Measurements from ENCODE around the gene MPHOSPH6. TPM values are rescaled to one million over a fixed set of nuclear protein-coding genes. Genes with fewer than 3 reads are reported as not detected.

Gene MPHOSPH6
- total RNA-seq, 2 donors from 2014 or later = 25.5 to 35.8 TPM

DNA sequence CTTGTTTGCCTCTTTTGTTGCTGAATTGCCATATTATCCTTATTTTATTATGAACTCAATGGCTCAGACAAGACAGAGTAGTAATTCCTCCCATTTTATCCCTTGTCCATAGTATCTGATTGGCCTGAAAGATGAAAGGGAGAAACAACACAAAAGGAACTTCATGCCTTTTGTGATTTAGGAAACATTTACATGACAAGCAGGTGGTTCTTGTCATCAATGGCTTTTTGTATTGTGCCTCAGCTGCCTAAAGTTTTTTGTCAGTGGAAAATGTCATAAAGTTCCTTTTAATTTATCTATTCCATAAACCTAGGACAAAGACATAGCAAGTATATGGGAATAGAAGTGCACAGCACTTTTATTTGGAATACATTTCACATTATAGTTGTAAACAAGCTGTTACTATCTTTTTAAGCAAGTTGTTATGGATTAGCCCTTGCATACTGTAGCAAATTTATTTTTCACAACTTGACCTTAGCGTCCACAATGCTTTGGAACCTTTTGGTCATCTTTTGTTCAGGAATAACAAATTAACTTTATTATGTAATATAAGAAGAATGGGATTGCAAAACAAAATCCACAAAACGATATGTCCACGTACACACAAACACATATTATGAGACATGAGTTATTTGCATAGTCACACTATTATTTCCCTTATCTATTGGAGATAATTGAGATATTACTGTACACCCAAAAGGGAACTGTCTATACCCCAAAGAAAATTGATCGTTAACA lies 12.4 kb upstream of the MPHOSPH6 start:
- DNase-seq (ENCODE audit: low spot score in 2 of 2) (no peak), ATAC-seq (no peak)
- Mint-ChIP-seq H3K36me3 (no peaks in the 10 kb centered on the region), H3K27ac (no peak overlapping the region), H3K9me3 (no peaks in the 10 kb centered on the region)

DNA sequence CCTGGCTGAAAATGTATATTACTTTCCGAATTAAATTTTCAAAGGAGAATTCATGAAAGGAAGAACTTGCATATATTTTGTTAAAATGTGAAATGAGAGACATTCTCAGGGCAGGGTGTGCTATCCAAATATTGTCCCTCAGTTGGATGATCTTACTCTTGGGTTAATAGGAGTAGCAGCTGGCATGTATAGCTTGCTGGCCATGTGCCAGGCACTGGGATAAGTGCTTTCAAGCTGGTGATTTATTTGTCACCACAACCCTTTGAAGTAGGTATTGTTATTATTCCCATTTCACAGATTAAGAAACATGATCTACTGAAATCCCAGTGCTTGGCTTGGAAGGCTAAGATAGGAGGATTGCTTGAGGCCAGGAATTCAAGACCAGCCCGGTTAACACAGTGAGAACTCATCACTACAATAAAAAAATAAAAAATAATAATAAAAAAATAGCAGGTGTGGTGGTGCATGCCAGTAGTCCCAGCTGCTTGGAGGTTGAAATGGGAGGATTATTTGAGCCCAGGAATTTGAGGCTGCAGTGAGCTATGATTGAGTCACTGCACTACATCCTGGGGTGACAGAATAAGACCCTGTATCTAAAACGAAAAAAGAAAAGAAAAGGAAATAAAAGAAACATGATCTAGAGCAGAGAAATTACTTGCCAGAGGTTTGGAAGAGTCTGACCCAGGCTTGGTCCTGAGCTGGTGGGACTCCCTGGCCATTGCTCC lies 11.6 kb upstream of the MPHOSPH6 start:
- DNase-seq (ENCODE audit: low spot score in 2 of 2) = no peak
- Mint-ChIP-seq H3K36me3 (no peaks in the 10 kb centered on the region), H3K27ac (no peak overlapping the region), H3K9me3 (no peaks in the 10 kb centered on the region)
- no peak for ATAC-seq

DNA sequence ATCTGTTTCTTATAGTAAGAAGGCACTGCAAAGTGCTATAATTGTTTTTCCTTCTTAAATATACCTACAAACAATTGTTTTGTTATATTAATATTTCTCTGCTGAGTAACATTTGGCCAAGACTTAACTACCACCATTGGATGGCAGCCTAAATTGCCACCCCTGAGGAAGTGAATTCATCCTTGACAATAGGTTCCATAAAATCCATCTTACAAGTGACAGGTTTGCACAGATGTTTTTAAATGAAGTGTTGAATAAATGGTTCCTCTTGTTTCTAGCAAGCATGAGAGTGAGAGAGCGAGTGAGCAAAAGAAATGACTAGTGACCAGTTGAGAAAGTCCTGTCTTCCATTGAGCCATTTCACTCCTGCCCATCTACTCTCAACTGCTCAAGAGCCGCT lies 8.3 kb upstream of the MPHOSPH6 start:
- H3K27ac Mint-ChIP-seq = no peak overlapping the region
- H3K36me3 Mint-ChIP-seq = no peaks in the 10 kb centered on the region
- ATAC-seq (no peak), DNase-seq (ENCODE audit: low spot score in 2 of 2) (no peak)
- H3K9me3 Mint-ChIP-seq = no peaks in the 10 kb centered on the region

DNA sequence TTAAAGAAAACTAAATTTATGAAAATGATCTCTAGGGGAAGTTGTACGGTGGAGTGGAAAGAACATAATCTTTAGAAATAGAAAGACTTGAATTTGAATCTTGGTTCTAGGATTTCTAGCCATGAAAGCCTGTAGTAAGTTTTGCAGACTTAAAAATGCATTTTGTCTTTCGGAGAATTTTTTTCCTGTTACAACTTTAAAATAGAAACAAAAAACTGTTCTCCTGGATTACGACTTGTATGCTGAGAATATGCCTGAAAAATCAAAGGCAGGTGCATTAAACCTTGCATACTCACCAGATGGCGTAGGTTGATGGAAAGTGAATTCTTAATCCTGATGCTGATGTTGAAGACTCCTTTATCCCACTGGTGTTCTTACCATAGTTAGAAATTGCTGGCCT lies 7.5 kb upstream of the MPHOSPH6 start:
- ATAC-seq (no peak), DNase-seq (ENCODE audit: low spot score in 2 of 2) (no peak)
- Mint-ChIP-seq H3K9me3 (no peaks in the 10 kb centered on the region), H3K36me3 (no peaks in the 10 kb centered on the region), H3K27ac (no peak overlapping the region)

DNA sequence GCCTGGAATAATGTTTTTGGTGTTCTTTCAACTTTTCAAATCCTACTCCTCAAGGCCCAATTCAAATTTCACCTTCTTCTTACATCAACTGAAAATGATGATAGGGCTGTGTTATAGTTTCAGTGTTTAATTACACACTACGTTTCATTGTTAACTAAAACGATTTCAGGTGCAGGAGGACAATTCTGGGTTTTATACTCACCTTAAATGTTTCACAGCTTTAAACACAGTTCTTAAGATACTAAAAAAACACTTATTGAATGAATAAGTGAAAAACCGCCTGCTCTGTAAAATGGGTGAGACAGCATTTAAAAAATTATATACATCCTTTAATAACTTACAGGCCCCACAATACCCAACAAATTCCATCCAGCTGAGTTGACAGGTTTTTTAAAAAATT lies 6.2 kb upstream of the MPHOSPH6 start:
- DNase-seq (ENCODE audit: low spot score in 2 of 2) = no peak
- Mint-ChIP-seq H3K36me3 (no peaks in the 10 kb centered on the region), H3K9me3 (no peaks in the 10 kb centered on the region), H3K27ac (no peak overlapping the region)
- ATAC-seq = no peak

- Mint-ChIP-seq H3K36me3 (no peaks in the 10 kb centered on the region), H3K27ac (no peak overlapping the region), H3K9me3 (no peaks in the 10 kb centered on the region)
- DNase-seq (ENCODE audit: low spot score in 2 of 2) (no peak), ATAC-seq (no peak)
Observed at GRCh38 chr16:82175627-82176026, 5.6 kb upstream of the MPHOSPH6 start.

DNA sequence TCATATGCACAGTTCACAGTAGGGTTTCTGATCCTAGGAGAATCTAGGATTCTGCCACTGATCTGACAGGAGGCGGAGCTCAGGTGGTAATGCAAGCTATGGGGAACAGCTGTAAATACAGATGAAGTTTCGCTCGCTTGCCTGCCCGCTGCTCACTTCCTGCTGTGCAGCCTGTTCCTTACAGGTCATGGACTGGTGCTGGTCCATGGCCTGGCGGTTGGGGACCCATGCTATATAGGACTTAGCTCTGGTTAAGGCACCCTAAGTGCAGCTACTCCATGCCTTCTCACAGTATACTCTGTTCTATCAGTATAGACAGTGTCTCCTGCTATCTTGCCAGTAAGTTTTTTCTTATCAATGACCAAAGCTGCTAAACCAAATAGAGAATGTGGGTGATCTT lies 2.4 kb downstream of the MPHOSPH6 start:
- no peak for ATAC-seq
- peaks cover 32 to 62% of the 10 kb centered on the region in 2 donors for H3K36me3 Mint-ChIP-seq

GRCh38 chr16:82160226-82160625 lies 9.8 kb downstream of the MPHOSPH6 start:
- Mint-ChIP-seq H3K9me3 (no peaks in the 10 kb centered on the region), H3K27ac (no peak overlapping the region), H3K36me3 (peaks cover 24 to 57% of the 10 kb centered on the region in 2 donors)
- ATAC-seq (no peak), DNase-seq (ENCODE audit: low spot score in 2 of 2) (no peak)

More for the DNA sequence above, 2.4 kb downstream of the MPHOSPH6 start:
- H3K9me3 Mint-ChIP-seq = peaks cover 0 to 8% of the 10 kb centered on the region in 2 donors
- no peak overlapping the region for H3K27ac Mint-ChIP-seq
- DNase-seq (ENCODE audit: low spot score in 2 of 2) = no peak

- peaks cover 22 to 49% of the 10 kb centered on the region in 2 donors for H3K36me3 Mint-ChIP-seq
- no peaks in the 10 kb centered on the region for H3K9me3 Mint-ChIP-seq
- DNase-seq (ENCODE audit: low spot score in 2 of 2) = no peak
- no peak overlapping the region for H3K27ac Mint-ChIP-seq
- ATAC-seq = no peak
Observed at GRCh38 chr16:82157836-82158235, 12.2 kb downstream of the MPHOSPH6 start.

GRCh38 chr16:82157534-82157812 lies 12.6 kb downstream of the MPHOSPH6 start:
- ATAC-seq (no peak), DNase-seq (ENCODE audit: low spot score in 2 of 2) (no peak)
- no peaks in the 10 kb centered on the region for H3K9me3 Mint-ChIP-seq
- peaks cover 21 to 46% of the 10 kb centered on the region in 2 donors for H3K36me3 Mint-ChIP-seq
- no peak overlapping the region for H3K27ac Mint-ChIP-seq

DNA sequence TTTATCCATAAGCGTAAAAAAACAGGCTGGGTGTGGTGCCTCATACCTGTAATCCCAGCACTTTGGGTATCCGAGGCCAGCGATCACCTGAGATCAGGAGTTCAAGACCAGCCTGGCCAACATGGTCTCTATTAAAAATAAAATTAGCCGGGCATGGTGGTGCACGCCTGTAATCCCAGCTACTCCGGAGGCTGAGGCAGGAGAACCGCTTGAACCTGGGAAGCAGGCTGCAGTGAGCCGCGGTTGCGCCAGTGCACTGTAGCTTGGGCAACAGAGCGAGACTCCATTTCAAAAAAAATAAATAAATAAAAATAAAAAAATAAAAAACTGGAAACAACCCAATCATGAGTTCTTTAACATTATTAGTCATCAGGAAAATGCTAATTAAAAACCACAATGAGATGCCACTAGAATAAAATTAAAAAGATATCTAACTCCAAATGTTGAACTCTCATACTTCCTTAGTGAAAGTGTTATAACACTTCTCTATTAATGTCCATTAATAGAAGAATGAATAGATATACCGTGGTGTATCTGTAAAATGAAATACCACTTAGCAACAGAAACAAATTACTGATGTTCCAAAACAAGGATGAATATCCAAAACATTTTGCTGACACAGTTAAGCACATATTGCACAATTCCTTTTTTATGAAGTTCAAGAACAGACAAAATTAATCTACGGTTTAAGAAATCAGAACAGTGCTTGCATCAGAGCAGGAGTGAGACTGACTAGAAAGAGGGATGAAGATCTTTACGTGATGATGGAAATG lies 13.1 kb downstream of the MPHOSPH6 start:
- Mint-ChIP-seq H3K36me3 (peaks cover 17 to 40% of the 10 kb centered on the region in 2 donors), H3K9me3 (no peaks in the 10 kb centered on the region), H3K27ac (no peak overlapping the region)
- ATAC-seq = no peak
- DNase-seq (ENCODE audit: low spot score in 2 of 2) = no peak

DNA sequence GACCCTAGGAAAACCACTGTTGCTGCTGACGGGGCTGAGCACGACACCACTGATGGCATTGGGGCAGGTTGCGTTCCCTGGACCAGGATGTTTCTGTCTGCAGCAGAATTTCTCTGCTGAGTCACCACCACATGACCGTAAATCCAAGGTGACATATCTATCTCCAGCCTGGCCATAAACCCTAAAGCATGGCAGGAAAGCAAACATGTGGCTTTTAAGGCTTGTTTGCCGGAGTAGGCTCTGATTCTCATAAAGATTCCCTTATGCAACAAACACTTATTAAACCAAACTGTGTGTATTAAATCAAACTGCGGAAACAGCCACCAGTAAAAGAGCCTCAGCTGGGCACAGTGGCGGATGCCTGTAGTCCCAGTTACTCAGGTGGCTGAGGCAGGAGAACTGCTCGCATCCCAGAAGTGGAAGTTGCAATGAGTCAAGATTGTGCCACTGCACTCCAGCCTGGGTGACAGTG lies 17.3 kb downstream of the MPHOSPH6 start:
- peaks cover 20 to 31% of the 10 kb centered on the region in 2 donors for H3K36me3 Mint-ChIP-seq
- DNase-seq (ENCODE audit: low spot score in 2 of 2) (no peak), ATAC-seq (no peak)
- H3K27ac Mint-ChIP-seq = no peak overlapping the region
- no peaks in the 10 kb centered on the region for H3K9me3 Mint-ChIP-seq

DNA sequence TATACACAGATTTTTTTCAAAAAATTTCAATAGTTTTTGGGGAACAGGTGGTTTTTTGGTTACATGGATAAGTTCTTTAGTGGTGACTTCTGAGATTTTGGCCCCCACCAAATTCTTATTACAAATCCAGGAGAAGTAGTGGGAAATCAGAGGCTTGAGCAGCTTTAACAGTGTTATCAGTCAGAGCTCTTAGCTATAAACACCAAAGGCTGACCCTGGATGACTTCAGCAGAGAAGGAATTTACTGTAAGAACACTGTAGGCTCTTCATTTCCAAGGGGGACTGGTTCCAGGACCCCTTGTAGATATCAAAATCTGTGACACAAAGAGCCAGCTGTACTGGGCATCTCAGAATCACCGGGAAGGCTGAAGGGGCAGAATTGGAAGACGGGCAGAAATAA lies 17.8 kb downstream of the MPHOSPH6 start:
- ATAC-seq (no peak), DNase-seq (ENCODE audit: low spot score in 2 of 2) (no peak)
- H3K9me3 Mint-ChIP-seq = no peaks in the 10 kb centered on the region
- no peak overlapping the region for H3K27ac Mint-ChIP-seq
- peaks cover 19 to 36% of the 10 kb centered on the region in 2 donors for H3K36me3 Mint-ChIP-seq

DNA sequence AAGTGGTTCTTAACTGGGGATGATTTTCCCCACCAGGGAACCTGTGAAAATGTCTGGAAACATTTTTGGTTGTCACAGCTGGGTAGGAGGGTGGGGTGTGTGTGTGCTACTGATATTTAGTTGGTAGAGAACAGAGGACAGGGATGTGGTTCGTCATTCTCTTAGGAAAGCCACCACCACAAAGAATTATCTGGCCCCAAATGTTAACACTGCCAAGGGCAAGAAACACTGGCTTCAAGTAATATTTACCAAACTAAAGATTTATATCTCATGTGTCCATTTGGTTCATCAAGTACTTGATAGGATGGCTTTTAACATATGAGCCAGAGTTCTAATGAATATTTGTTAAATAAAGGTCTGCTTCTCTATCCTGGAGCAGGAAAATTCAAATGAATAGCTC lies 19.5 kb downstream of the MPHOSPH6 start:
- peaks cover 27 to 34% of the 10 kb centered on the region in 2 donors for H3K36me3 Mint-ChIP-seq
- ATAC-seq (no peak), DNase-seq (ENCODE audit: low spot score in 2 of 2) (no peak)
- no peak overlapping the region for H3K27ac Mint-ChIP-seq
- H3K9me3 Mint-ChIP-seq = no peaks in the 10 kb centered on the region

DNA sequence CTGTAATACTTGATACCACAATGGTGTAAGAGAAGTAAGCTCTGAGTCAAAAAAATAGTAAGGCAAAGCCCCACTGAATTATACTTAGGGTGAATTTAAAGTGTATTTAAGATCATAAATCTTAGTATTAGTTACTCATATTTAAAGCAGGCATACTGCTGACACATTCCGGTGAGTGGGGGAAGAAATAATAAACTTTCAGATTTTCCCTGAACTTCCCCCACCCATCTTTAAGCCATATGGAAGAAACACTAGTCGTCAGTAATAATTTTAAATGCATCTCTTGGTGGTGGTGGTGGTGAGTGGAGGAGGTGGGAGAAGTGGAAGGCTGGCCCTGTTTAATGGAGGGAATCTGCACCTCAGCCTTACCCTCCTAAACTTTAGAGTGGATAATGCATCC lies 20.5 kb downstream of the MPHOSPH6 start:
- DNase-seq (ENCODE audit: low spot score in 2 of 2) (no peak), ATAC-seq (no peak)
- H3K27ac Mint-ChIP-seq = no peak overlapping the region
- no peaks in the 10 kb centered on the region for H3K9me3 Mint-ChIP-seq
- H3K36me3 Mint-ChIP-seq = peaks cover 27 to 30% of the 10 kb centered on the region in 2 donors

DNA sequence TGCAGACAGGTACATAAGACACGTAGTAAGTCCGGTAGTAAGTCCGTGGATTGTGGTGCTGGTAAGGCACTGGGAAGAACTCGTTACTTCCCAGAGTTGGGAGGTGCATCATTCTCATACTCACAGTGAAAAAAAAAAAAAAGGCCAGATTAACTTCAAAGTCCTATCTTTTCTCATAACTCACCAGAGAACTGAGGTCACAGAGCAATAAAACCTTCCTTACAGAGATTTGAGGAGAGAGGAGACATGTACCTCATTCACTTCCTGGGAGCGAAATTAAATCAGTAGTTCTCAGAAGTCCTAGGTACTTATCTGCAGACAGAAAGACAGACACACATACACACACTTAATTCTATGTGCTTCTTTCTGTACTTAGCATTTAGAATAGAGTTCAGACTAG lies 22.5 kb downstream of the MPHOSPH6 start:
- H3K36me3 Mint-ChIP-seq = peaks cover 23% of the 10 kb centered on the region in 2 donors
- H3K9me3 Mint-ChIP-seq = no peaks in the 10 kb centered on the region
- ATAC-seq (no peak), DNase-seq (ENCODE audit: low spot score in 2 of 2) (no peak)
- no peak overlapping the region for H3K27ac Mint-ChIP-seq

DNA sequence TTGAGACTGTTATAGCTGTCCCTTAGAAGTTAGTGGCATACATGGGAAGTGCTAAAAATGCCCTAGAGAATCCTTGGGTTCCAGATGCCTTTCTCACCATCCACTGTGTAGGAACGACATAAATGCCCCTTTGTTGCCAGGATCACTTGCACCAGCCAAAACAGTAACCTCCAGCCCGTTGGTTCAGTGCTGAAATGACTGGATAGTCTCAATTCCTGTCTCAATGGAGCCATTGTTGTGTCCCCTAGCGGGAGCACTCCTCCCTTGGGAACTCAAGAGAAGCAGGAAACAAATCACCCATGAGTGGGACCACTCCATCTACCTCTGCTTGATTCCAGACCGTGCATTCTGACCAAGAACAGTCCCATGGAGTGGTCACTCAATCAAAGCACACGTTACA lies 23.1 kb downstream of the MPHOSPH6 start:
- DNase-seq (ENCODE audit: low spot score in 2 of 2) = no peak
- Mint-ChIP-seq H3K9me3 (no peaks in the 10 kb centered on the region), H3K27ac (no peak overlapping the region), H3K36me3 (peaks cover 23% of the 10 kb centered on the region in 2 donors)
- no peak for ATAC-seq
